PFSK-1 (cell line): Measurements from ENCODE around the gene MPO.

Experiments used
- POLR2AphosphoS5 ChIP-seq: IDR thresholded peaks from 2 replicates; pipeline ENCODE4 v1.6.1; 2012; ENCODE audit warnings: low read depth, mild to moderate bottlenecking, control low read depth, low read length, moderate library complexity
- SIN3A ChIP-seq: IDR thresholded peaks from 2 replicates; pipeline ENCODE4 v1.6.1; 2012; ENCODE audit warnings: mild to moderate bottlenecking, low read length, moderate library complexity, borderline replicate concordance; ENCODE audit not compliant: insufficient read depth

DNA sequence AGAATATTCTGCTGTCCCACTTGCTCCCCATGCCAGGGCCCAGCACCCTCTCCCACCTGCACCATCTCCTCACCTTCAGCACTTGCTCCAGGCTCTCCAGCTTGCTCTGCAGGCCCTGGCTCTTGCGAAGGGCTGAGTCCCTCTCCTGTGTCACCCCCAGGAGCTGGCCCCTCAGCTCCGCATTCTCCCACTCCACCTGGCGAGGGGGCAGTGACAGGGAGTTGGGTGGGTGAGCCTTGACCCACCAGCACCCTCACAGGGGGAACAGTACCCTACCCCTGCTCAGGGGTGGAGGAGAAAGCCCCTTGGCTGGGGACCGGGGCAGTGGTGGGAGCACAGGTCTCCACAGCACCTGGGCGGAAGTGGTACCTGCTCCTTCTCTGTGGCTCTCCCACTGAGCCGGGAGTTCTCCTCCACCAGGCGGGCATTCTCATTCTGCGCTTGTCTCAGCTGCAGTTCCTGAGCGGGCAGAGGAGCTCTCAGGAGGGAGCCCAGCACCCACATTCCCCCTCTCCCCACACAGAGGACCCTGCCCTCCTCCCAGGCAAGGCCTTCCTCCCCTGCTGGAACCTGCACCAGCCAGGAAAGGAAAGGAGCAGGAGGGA is 41.9 kb upstream of the MPO start:
- TF ChIP-seq POLR2AphosphoS5 (no peak), SIN3A (no peak)
